Tibial nerve (tissue), 4 donors: ENCODE results near the gene IL31RA.

Experiments used
- EP300 ChIP-seq, 2 donors: sonication (generic); formaldehyde crosslinking; IDR thresholded peaks; one replicate each; pipeline ENCODE4 v1.6.1; 2017; ENCODE audit warnings: antibody characterized with exemption in 2 of 2, mild to moderate bottlenecking in 1 of 2
- POLR2A ChIP-seq, 2 donors: fragments of 450-650 bp; IDR thresholded peaks; one replicate each; pipeline ENCODE4 v1.6.1; 2017; ENCODE audit warnings: antibody characterized with exemption in 2 of 2, mild to moderate bottlenecking in 2 of 2, moderate library complexity in 2 of 2
- TF ChIP-seq, protein P1 (sequence below), 5 experiments: fragments of 200-600 bp in 3 of 5; fragments of 450-650 bp in 2 of 5; sonication (generic) in 3 of 5; IDR thresholded peaks; one replicate each; pipeline ENCODE4 v1.5.1; 2016 to 2019; ENCODE audit warnings: antibody characterized with exemption in 5 of 5, mild to moderate bottlenecking in 3 of 5, moderate library complexity in 2 of 5

- TF ChIP-seq POLR2A (IDR thresholded peaks at IDR 0.05) (no peak), EP300 (IDR thresholded peaks at IDR 0.05) (no peak)
- TF ChIP-seq, protein P1, sequence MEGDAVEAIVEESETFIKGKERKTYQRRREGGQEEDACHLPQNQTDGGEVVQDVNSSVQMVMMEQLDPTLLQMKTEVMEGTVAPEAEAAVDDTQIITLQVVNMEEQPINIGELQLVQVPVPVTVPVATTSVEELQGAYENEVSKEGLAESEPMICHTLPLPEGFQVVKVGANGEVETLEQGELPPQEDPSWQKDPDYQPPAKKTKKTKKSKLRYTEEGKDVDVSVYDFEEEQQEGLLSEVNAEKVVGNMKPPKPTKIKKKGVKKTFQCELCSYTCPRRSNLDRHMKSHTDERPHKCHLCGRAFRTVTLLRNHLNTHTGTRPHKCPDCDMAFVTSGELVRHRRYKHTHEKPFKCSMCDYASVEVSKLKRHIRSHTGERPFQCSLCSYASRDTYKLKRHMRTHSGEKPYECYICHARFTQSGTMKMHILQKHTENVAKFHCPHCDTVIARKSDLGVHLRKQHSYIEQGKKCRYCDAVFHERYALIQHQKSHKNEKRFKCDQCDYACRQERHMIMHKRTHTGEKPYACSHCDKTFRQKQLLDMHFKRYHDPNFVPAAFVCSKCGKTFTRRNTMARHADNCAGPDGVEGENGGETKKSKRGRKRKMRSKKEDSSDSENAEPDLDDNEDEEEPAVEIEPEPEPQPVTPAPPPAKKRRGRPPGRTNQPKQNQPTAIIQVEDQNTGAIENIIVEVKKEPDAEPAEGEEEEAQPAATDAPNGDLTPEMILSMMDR (IDR thresholded peaks at IDR 0.05), result no peak
These were observed 57.6 kb downstream of the IL31RA start for GRCh38 chr5:55908804-55909203.
